Neural cell (in vitro differentiated cells): Measurements from ENCODE around the gene CDH5. TPM values are rescaled to one million over a fixed set of nuclear protein-coding genes. Genes with fewer than 3 reads are reported as not detected.

ENCODE experiments used
- H2AFZ ChIP-seq: fragments of 200-600, 300-800 bp; sonication (generic), shearing (Covaris generic); 2 replicates; pipeline ENCODE4 v1.6.0; 2014; ENCODE audit warnings: low read depth, mild to moderate bottlenecking, antibody characterized with exemption, low read length, moderate library complexity
- H3F3A ChIP-seq: fragments of 200-600 bp; shearing (Covaris generic); 2 replicates; pipeline ENCODE4 v1.6.1; 2016; ENCODE audit warnings: mild to moderate bottlenecking, moderate library complexity, mixed read lengths, antibody characterized with exemption, low read length; ENCODE audit not compliant: insufficient read depth, poor library complexity, severe bottlenecking
- H3K27ac ChIP-seq: fragments of 200-600, 300-800 bp; sonication (generic), shearing (Covaris generic); 2 replicates; pipeline ENCODE4 v1.5.1; 2014; ENCODE audit warnings: mild to moderate bottlenecking, low read length, moderate library complexity
- H3K27me3 ChIP-seq: fragments of 300-800, 200-600 bp; sonication (generic), shearing (Covaris generic); 2 replicates; pipeline ENCODE4 v1.6.0; 2014; ENCODE audit warnings: mild to moderate bottlenecking, low read depth, low read length, moderate library complexity; ENCODE audit not compliant: insufficient read depth
- H3K36me3 ChIP-seq: fragments of 300-800, 200-600 bp; sonication (generic), shearing (Covaris generic); 2 replicates; pipeline ENCODE4 v1.5.1; 2014; ENCODE audit warnings: mild to moderate bottlenecking, antibody characterized with exemption, low read length, moderate library complexity; ENCODE audit not compliant: insufficient read depth
- H3K4me2 ChIP-seq: fragments of 300-800, 200-600 bp; sonication (generic), shearing (Covaris generic); 2 replicates; pipeline ENCODE4 v1.6.0; 2014; ENCODE audit warnings: mild to moderate bottlenecking, low read length
- H3K4me3 ChIP-seq: fragments of 300-800, 200-600 bp; sonication (generic), shearing (Covaris generic); 2 replicates; pipeline ENCODE4 v1.5.1; 2014; ENCODE audit warnings: mild to moderate bottlenecking, low read length, moderate library complexity
- H3K79me2 ChIP-seq: fragments of 200-600 bp; shearing (Covaris generic); replicated peaks from 2 replicates; pipeline ENCODE4 v1.6.0; 2014; ENCODE audit warnings: mild to moderate bottlenecking, low read length, moderate library complexity; ENCODE audit not compliant: insufficient read depth
- H3K9ac ChIP-seq: fragments of 300-800, 200-600 bp; sonication (generic), shearing (Covaris generic); 2 replicates; pipeline ENCODE4 v1.6.1; 2016; ENCODE audit warnings: mild to moderate bottlenecking, low read length, mixed read lengths
- H3K9me2 ChIP-seq: fragments of 200-600 bp; shearing (Covaris generic); 2 replicates; pipeline ENCODE4 v1.6.1; 2016; ENCODE audit warnings: mild to moderate bottlenecking, low read length, mixed read lengths; ENCODE audit not compliant: insufficient read depth
- H3K9me3 ChIP-seq: fragments of 200-600, 300-800 bp; sonication (generic), shearing (Covaris generic); 2 replicates; pipeline ENCODE4 v1.6.1; 2016; ENCODE audit warnings: mild to moderate bottlenecking, mixed run types, low read length, moderate library complexity, mixed read lengths
- H4K20me1 ChIP-seq: fragments of 200-600 bp; shearing (Covaris generic); 2 replicates; pipeline ENCODE4 v1.6.1; 2016; ENCODE audit warnings: mild to moderate bottlenecking, mixed run types; ENCODE audit not compliant: insufficient read depth
- EP300 ChIP-seq: fragments of 450-650 bp; conservative IDR thresholded peaks from 2 replicates; pipeline ENCODE4 v1.6.1; 2014; ENCODE audit warnings: antibody characterized with exemption, mild to moderate bottlenecking, moderate library complexity; ENCODE audit not compliant: poor library complexity, severe bottlenecking
- EZH2 ChIP-seq: fragments of 200-600, 300-800 bp; shearing (Covaris generic), sonication (generic); IDR thresholded peaks from 2 replicates; pipeline ENCODE4 v1.6.1; 2014; ENCODE audit warnings: antibody characterized with exemption, low read length, borderline replicate concordance, mild to moderate bottlenecking; ENCODE audit not compliant: insufficient read depth, poor library complexity, severe bottlenecking
- MXI1 ChIP-seq: fragments of 450-650 bp; conservative IDR thresholded peaks from 2 replicates; pipeline ENCODE4 v1.6.1; 2014; ENCODE audit warnings: antibody characterized with exemption, mild to moderate bottlenecking; ENCODE audit not compliant: poor library complexity, severe bottlenecking
- POLR2AphosphoS5 ChIP-seq: IDR thresholded peaks from 2 replicates; pipeline ENCODE4 v1.6.1; 2012
- RAD21 ChIP-seq: fragments of 450-650 bp; conservative IDR thresholded peaks from 2 replicates; pipeline ENCODE4 v1.6.1; 2014; ENCODE audit warnings: antibody characterized with exemption, mild to moderate bottlenecking, moderate library complexity
- SMC3 ChIP-seq: fragments of 450-650 bp; conservative IDR thresholded peaks from 2 replicates; pipeline ENCODE4 v1.6.1; 2014; ENCODE audit warnings: antibody characterized with exemption, mild to moderate bottlenecking, moderate library complexity; ENCODE audit not compliant: poor library complexity
- TAF1 ChIP-seq: IDR thresholded peaks from 2 replicates; pipeline ENCODE4 v1.6.1; 2012; ENCODE audit warnings: low read depth
- polyA plus RNA-seq: library from polyadenylated mRNA; depleted of rRNA; stranded (reverse); fragments of >200 nt; gene quantifications from 2 replicates; pipeline ENCODE4 v1.2.3, GENCODE V29; 2014
- TF ChIP-seq, protein P1 (sequence below): fragments of 450-650 bp; IDR thresholded peaks from 2 replicates; pipeline ENCODE4 v1.5.1; 2014; ENCODE audit warnings: antibody characterized with exemption, mild to moderate bottlenecking, moderate library complexity; ENCODE audit not compliant: poor library complexity, severe bottlenecking
- TF ChIP-seq, protein P2 (sequence below): IDR thresholded peaks from 2 replicates; pipeline ENCODE4 v1.6.1; 2012; ENCODE audit warnings: borderline replicate concordance

CDH5 gene
- polyA plus RNA-seq, 1 donor from 2014 or later = not detected

DNA sequence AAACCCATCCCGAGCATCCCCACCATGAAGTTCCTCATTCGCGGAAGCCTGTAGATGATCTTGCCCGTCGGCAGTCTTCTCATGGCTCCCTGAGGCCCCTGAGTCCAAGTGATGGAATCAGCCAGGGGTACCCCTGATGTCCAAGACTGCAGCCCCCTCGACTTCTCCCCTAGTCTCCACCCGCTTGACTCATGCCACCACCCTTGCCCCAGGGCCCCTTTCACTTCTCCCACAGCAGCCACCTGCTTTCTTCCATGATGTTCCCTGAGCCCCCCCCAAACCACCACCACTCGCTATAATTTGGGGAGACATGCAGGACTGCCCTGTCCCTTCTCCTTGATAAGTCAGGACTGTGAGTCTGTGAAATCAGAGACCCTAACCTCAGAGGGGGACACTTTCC, 72.0 kb downstream of the CDH5 start:
- Histone ChIP-seq H3K36me3 (no peaks in the 10 kb centered on the region), H3K4me2 (no peak overlapping the region), H2AFZ (no peak overlapping the region), H3K27ac (no peak overlapping the region), H3K9me3 (no peaks in the 10 kb centered on the region), H3F3A (no peaks in the 10 kb centered on the region), H3K27me3 (no peaks in the 10 kb centered on the region), H3K4me3 (no peak overlapping the region), H3K9me2 (no peaks in the 10 kb centered on the region), H4K20me1 (no peaks in the 10 kb centered on the region), H3K9ac (no peak overlapping the region), H3K79me2 (no peaks in the 10 kb centered on the region)
- TF ChIP-seq, protein P1, sequence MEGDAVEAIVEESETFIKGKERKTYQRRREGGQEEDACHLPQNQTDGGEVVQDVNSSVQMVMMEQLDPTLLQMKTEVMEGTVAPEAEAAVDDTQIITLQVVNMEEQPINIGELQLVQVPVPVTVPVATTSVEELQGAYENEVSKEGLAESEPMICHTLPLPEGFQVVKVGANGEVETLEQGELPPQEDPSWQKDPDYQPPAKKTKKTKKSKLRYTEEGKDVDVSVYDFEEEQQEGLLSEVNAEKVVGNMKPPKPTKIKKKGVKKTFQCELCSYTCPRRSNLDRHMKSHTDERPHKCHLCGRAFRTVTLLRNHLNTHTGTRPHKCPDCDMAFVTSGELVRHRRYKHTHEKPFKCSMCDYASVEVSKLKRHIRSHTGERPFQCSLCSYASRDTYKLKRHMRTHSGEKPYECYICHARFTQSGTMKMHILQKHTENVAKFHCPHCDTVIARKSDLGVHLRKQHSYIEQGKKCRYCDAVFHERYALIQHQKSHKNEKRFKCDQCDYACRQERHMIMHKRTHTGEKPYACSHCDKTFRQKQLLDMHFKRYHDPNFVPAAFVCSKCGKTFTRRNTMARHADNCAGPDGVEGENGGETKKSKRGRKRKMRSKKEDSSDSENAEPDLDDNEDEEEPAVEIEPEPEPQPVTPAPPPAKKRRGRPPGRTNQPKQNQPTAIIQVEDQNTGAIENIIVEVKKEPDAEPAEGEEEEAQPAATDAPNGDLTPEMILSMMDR = no peak
- TF ChIP-seq POLR2AphosphoS5 (no peak), SMC3 (no peak), EP300 (no peak), MXI1 (no peak), RAD21 (no peak), TAF1 (no peak), EZH2 (no peak)
- TF ChIP-seq, protein P2, sequence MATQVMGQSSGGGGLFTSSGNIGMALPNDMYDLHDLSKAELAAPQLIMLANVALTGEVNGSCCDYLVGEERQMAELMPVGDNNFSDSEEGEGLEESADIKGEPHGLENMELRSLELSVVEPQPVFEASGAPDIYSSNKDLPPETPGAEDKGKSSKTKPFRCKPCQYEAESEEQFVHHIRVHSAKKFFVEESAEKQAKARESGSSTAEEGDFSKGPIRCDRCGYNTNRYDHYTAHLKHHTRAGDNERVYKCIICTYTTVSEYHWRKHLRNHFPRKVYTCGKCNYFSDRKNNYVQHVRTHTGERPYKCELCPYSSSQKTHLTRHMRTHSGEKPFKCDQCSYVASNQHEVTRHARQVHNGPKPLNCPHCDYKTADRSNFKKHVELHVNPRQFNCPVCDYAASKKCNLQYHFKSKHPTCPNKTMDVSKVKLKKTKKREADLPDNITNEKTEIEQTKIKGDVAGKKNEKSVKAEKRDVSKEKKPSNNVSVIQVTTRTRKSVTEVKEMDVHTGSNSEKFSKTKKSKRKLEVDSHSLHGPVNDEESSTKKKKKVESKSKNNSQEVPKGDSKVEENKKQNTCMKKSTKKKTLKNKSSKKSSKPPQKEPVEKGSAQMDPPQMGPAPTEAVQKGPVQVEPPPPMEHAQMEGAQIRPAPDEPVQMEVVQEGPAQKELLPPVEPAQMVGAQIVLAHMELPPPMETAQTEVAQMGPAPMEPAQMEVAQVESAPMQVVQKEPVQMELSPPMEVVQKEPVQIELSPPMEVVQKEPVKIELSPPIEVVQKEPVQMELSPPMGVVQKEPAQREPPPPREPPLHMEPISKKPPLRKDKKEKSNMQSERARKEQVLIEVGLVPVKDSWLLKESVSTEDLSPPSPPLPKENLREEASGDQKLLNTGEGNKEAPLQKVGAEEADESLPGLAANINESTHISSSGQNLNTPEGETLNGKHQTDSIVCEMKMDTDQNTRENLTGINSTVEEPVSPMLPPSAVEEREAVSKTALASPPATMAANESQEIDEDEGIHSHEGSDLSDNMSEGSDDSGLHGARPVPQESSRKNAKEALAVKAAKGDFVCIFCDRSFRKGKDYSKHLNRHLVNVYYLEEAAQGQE = no peak

DNA sequence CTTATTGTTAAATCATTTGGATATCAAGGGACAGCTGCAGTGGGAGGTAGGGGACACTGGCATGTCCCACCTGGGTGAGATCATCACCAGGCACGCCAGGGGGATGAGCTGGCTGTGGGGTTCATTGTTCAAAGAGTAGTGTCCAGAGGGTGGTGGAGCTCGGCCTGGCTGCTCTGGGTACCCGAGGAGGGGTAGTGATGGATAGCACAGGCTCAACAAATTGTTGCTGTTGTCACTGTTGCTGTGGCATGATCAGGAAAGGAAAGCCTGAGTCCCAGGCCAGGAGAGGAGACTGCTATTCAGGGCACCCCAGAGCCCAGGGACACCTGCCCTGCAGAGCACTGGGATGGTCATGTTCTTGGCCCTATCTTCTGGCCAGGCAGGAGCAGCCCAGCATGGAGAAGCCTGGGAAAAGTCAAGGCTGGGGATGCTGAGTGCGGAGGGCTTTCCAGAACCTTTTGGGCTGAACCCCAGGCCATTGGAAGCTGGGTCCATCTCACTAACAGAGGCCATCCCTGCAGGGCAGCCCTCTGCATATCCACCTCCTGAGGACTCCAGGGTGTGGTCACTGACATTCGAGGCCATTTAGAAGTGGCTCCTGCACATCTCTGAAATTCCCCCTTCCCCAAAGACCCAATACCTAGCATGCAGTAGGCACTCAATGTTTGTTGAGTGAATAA, 72.7 kb downstream of the CDH5 start:
- Histone ChIP-seq H3F3A (no peaks in the 10 kb centered on the region), H3K27me3 (no peaks in the 10 kb centered on the region)

More for the DNA sequence above, 72.7 kb downstream of the CDH5 start:
- Histone ChIP-seq H2AFZ (no peak overlapping the region), H4K20me1 (no peaks in the 10 kb centered on the region), H3K9ac (no peak overlapping the region), H3K36me3 (no peaks in the 10 kb centered on the region), H3K79me2 (no peaks in the 10 kb centered on the region), H3K4me2 (no peak overlapping the region), H3K9me2 (no peaks in the 10 kb centered on the region), H3K4me3 (no peak overlapping the region), H3K27ac (no peak overlapping the region), H3K9me3 (no peaks in the 10 kb centered on the region)
- no peak for TF ChIP-seq EZH2
- TF ChIP-seq MXI1 = no peak
- no peak for TF ChIP-seq EP300
- no peak for TF ChIP-seq TAF1
